ENCODE data around the gene FBXO31.

Gene FBXO31

DNA sequence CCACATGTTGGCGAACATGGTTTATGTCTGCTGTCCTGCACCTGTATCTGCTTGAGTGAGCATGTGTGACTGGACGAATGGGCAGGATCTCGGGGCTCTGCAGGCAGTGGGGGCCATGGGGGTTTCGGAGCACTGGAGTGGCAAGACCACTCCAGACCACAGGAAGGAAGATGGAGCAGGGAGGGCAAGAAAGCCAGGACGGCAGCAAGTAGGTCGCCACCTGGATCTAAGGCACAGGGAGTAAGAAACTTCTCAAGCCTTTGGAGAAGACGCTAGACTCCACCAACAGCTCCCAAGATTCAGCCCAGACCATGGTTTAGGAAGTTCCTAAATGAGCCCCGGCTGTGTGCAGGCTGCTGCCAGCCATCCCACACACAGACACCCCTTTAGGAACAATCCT lies 33.5 kb downstream of the FBXO31 start:
- Histone ChIP-seq H3K27ac (ENCODE audit: low read length) (no peak overlapping the region), H4K20me1 (ENCODE audit: insufficient read depth, low read length) (no peaks in the 10 kb centered on the region; the same call in 1 of the 2 replicates), H2AFZ (ENCODE audit: low read depth, low read length) (no peak overlapping the region), H3K27me3 (ENCODE audit: low read depth, low read length) (no peaks in the 10 kb centered on the region), H3K9me3 (ENCODE audit: insufficient read depth, low read length) (no peaks in the 10 kb centered on the region), H3K4me2 (ENCODE audit: low read length) (no peak overlapping the region), H3K9ac (ENCODE audit: low read length) (no peak overlapping the region), H3K4me1 (ENCODE audit: low read length) (no peaks in the 10 kb centered on the region), H3K79me2 (ENCODE audit: low read length) (no peaks in the 10 kb centered on the region), H3K36me3 (replicated peaks; ENCODE audit: low read depth, low read length) (no peaks in the 10 kb centered on the region), H3K4me3 (ENCODE audit: low read length) (no peak overlapping the region)
- no peak for TF ChIP-seq EZH2phosphoT487 (IDR thresholded peaks at IDR 0.05; ENCODE audit: low read depth)
- TF ChIP-seq, protein P1, sequence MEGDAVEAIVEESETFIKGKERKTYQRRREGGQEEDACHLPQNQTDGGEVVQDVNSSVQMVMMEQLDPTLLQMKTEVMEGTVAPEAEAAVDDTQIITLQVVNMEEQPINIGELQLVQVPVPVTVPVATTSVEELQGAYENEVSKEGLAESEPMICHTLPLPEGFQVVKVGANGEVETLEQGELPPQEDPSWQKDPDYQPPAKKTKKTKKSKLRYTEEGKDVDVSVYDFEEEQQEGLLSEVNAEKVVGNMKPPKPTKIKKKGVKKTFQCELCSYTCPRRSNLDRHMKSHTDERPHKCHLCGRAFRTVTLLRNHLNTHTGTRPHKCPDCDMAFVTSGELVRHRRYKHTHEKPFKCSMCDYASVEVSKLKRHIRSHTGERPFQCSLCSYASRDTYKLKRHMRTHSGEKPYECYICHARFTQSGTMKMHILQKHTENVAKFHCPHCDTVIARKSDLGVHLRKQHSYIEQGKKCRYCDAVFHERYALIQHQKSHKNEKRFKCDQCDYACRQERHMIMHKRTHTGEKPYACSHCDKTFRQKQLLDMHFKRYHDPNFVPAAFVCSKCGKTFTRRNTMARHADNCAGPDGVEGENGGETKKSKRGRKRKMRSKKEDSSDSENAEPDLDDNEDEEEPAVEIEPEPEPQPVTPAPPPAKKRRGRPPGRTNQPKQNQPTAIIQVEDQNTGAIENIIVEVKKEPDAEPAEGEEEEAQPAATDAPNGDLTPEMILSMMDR (IDR thresholded peaks at IDR 0.05; ENCODE audit: low read depth, low read length): no peak

DNA sequence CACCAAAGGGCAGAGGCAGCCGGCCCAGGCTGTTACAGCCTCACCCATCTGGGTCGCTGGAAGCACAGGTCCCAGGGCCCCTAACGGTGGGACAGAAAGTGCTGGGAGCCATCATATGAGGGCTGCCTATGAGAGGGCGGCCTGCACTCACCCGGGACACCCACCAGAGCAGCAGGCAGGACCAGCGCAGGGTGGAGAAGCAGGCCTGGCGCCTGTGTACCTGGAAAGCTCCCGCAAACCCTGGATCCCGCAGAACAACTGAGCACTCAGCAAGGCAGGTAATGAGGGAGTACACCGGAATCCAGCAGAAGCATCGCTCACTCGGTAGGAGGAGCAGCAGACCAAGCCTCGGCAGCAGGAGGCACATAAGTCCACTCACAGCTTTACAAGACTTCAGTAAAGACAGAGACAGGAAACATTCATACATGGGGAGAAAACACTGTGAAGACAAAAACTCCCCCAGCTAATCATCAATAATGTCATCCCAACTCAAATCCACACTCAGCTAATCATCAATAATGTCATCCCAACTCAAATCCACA lies 34.9 kb downstream of the FBXO31 start:
- Histone ChIP-seq H3K9ac (ENCODE audit: low read length) (no peak overlapping the region), H3K4me2 (ENCODE audit: low read length) (no peak overlapping the region), H3K4me1 (ENCODE audit: low read length) (no peaks in the 10 kb centered on the region), H3K27me3 (ENCODE audit: low read depth, low read length) (no peaks in the 10 kb centered on the region), H3K27ac (ENCODE audit: low read length) (no peak overlapping the region), H4K20me1 (ENCODE audit: insufficient read depth, low read length) (no peaks in the 10 kb centered on the region; the same call in 1 of the 2 replicates), H3K4me3 (ENCODE audit: low read length) (no peak overlapping the region), H3K79me2 (ENCODE audit: low read length) (no peaks in the 10 kb centered on the region), H2AFZ (ENCODE audit: low read depth, low read length) (no peak overlapping the region), H3K36me3 (replicated peaks; ENCODE audit: low read depth, low read length) (no peaks in the 10 kb centered on the region), H3K9me3 (ENCODE audit: insufficient read depth, low read length) (no peaks in the 10 kb centered on the region)
- TF ChIP-seq, protein P1 (IDR thresholded peaks at IDR 0.05; ENCODE audit: low read depth, low read length): no peak
- no peak for TF ChIP-seq EZH2phosphoT487 (IDR thresholded peaks at IDR 0.05; ENCODE audit: low read depth)

DNA sequence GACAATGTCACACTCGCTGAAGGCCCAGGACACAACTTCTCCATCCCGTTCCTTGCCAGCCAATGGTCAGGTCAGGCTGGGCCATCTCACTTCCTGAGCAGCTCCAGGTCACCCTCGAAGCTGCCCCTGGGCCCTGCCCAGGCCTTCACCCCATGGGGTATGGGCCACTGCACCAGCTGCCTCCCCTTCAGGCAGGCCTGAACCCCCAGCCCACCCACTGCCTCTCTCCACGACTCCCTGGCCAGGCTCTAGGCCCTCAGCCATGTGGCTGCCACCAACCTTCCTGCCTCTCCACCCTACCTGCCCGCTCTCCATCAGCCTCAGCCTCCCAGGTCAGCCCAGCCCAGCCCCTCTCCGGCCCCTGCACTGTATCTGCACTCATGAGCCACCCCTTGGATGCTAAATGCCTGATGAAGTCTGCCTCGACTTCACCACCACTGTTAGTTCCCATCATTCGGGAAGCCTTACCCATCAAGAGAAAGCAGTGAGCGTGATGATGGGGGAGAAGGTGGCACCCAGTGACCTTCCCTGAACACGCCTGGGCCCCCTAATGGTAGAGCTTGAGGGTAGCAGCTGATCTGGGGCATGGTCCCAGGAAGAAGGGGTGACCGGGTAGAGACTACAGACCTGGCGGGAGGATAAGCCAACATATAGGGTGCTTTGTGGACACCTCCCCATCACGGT lies 35.5 kb downstream of the FBXO31 start:
- TF ChIP-seq EZH2phosphoT487 (IDR thresholded peaks at IDR 0.05; ENCODE audit: low read depth): no peak
- TF ChIP-seq, protein P1 (IDR thresholded peaks at IDR 0.05; ENCODE audit: low read depth, low read length): 0 out of 2 replicates have a peak, but pooled peaks have one; percentile 5
- no peak overlapping the region for H3K4me3 ChIP-seq (ENCODE audit: low read length)
- no peaks in the 10 kb centered on the region for H3K79me2 ChIP-seq (ENCODE audit: low read length)
- no peaks in the 10 kb centered on the region for H3K9me3 ChIP-seq (ENCODE audit: insufficient read depth, low read length)
- no peaks in the 10 kb centered on the region for H3K4me1 ChIP-seq (ENCODE audit: low read length)
- H3K27me3 ChIP-seq (ENCODE audit: low read depth, low read length): no peaks in the 10 kb centered on the region
- no peak overlapping the region for H3K9ac ChIP-seq (ENCODE audit: low read length)
- no peak overlapping the region for H2AFZ ChIP-seq (ENCODE audit: low read depth, low read length)
- no peaks in the 10 kb centered on the region; the same call in none of the 2 replicates for H4K20me1 ChIP-seq (ENCODE audit: insufficient read depth, low read length)
- no peaks in the 10 kb centered on the region for H3K36me3 ChIP-seq (replicated peaks; ENCODE audit: low read depth, low read length)
- no peak overlapping the region for H3K4me2 ChIP-seq (ENCODE audit: low read length)
- H3K27ac ChIP-seq (ENCODE audit: low read length): no peak overlapping the region

DNA sequence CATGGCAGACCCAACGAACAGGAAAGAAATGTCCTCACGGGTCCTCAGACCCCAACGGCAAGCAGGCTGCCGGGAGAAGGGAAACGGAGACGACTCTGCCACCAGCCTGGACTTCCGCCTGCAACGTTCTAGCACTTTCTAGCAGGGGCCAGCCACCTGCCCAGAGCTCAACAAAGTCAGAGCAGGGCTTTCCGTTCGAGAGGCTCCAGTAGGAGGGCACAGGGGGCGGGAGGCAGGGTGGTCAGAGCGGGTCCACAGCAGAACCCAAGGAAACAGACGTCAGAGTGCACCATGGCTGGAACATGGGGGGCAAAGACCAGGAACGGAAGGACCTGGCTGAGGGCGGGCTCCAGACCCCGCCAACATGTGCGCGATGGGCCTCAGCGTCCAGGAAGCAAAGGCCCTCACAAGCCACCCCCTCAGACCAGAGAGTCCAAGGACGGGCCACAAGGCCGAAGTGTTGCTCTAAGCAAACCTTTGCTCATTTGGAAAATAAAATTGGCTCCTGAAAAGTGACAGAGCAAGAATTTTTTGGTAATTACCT lies 37.0 kb downstream of the FBXO31 start:
- H3K4me2 ChIP-seq (ENCODE audit: low read length): no peak overlapping the region
- no peak overlapping the region for H3K4me3 ChIP-seq (ENCODE audit: low read length)
- H3K9ac ChIP-seq (ENCODE audit: low read length): no peak overlapping the region
- no peak for TF ChIP-seq EZH2phosphoT487 (IDR thresholded peaks at IDR 0.05; ENCODE audit: low read depth)
- TF ChIP-seq, protein P1 (IDR thresholded peaks at IDR 0.05; ENCODE audit: low read depth, low read length): no peak
- no peaks in the 10 kb centered on the region for H3K27me3 ChIP-seq (ENCODE audit: low read depth, low read length)
- H3K36me3 ChIP-seq (replicated peaks; ENCODE audit: low read depth, low read length): peaks cover 3% of the 10 kb centered on the region
- no peaks in the 10 kb centered on the region for H3K4me1 ChIP-seq (ENCODE audit: low read length)
- H3K79me2 ChIP-seq (ENCODE audit: low read length): no peaks in the 10 kb centered on the region
- no peaks in the 10 kb centered on the region for H3K9me3 ChIP-seq (ENCODE audit: insufficient read depth, low read length)
- H2AFZ ChIP-seq (ENCODE audit: low read depth, low read length): no peak overlapping the region
- H4K20me1 ChIP-seq (ENCODE audit: insufficient read depth, low read length): no peaks in the 10 kb centered on the region; the same call in none of the 2 replicates
- H3K27ac ChIP-seq (ENCODE audit: low read length): no peak overlapping the region
